Mucosa of stomach (tissue), 1 donor: ENCODE measurements around the gene TET1.
"Not testable (repeated sequence)": the region's sequence is repeated elsewhere in the genome, so short reads cannot be mapped to it uniquely, and the experiment has no call there.

ENCODE experiments used
- H3K27me3 ChIP-seq: one replicate; pipeline ENCODE4 v1.7.0; 2013; ENCODE audit warnings: mild to moderate bottlenecking, low read length; ENCODE audit not compliant: control insufficient read depth, insufficient read depth
- H3K36me3 ChIP-seq: one replicate; pipeline ENCODE4 v1.7.0; 2013; ENCODE audit warnings: low read length; ENCODE audit not compliant: control insufficient read depth, insufficient read depth
- H3K4me1 ChIP-seq: one replicate; pipeline ENCODE4 v1.7.0; 2013; ENCODE audit warnings: mild to moderate bottlenecking, low read length; ENCODE audit not compliant: control insufficient read depth, insufficient read depth
- H3K4me3 ChIP-seq: one replicate; pipeline ENCODE4 v1.7.0; 2013; ENCODE audit warnings: low read length
- H3K9ac ChIP-seq: one replicate; pipeline ENCODE4 v1.7.0; 2013; ENCODE audit warnings: mild to moderate bottlenecking, low read length, moderate library complexity
- H3K9me3 ChIP-seq: one replicate; pipeline ENCODE4 v1.7.0; 2013; ENCODE audit warnings: mild to moderate bottlenecking, low read length, moderate library complexity; ENCODE audit not compliant: control insufficient read depth
- donor health status: Pancreatic carcinoma.

TET1 gene

GRCh38 chr10:68600041-68600778 lies 40.1 kb downstream of the TET1 start:
- peak overlapping the region; percentile 17 for H3K4me3 ChIP-seq

GRCh38 chr10:68601501-68602265 lies 41.5 kb downstream of the TET1 start:
- H3K9ac ChIP-seq, result no peak overlapping the region
- H3K9me3 ChIP-seq, result no peaks in the 10 kb centered on the region
- no peaks in the 10 kb centered on the region for H3K36me3 ChIP-seq
- H3K27me3 ChIP-seq, result no peaks in the 10 kb centered on the region
- H3K4me3 ChIP-seq, result no peak overlapping the region
- peaks cover 16% of the 10 kb centered on the region for H3K4me1 ChIP-seq

More at GRCh38 chr10:68600041-68600778, 40.1 kb downstream of the TET1 start:
- no peaks in the 10 kb centered on the region for H3K27me3 ChIP-seq
- H3K9me3 ChIP-seq, result no peaks in the 10 kb centered on the region
- H3K36me3 ChIP-seq, result no peaks in the 10 kb centered on the region
- peak overlapping the region; percentile 16 for H3K9ac ChIP-seq
- peaks cover 16% of the 10 kb centered on the region for H3K4me1 ChIP-seq

- no peaks in the 10 kb centered on the region for H3K9me3 ChIP-seq
- H3K9ac ChIP-seq, result no peak overlapping the region
- H3K36me3 ChIP-seq, result no peaks in the 10 kb centered on the region
- no peaks in the 10 kb centered on the region for H3K27me3 ChIP-seq
- peaks cover 16% of the 10 kb centered on the region for H3K4me1 ChIP-seq
- no peak overlapping the region for H3K4me3 ChIP-seq
These were observed 42.3 kb downstream of the TET1 start for GRCh38 chr10:68602434-68602833.

- Histone ChIP-seq H3K9ac (no peak overlapping the region), H3K9me3 (no peaks in the 10 kb centered on the region), H3K36me3 (no peaks in the 10 kb centered on the region), H3K4me3 (no peak overlapping the region), H3K27me3 (no peaks in the 10 kb centered on the region), H3K4me1 (peaks cover 16% of the 10 kb centered on the region)
These were observed 43.6 kb downstream of the TET1 start for GRCh38 chr10:68603766-68604165.

GRCh38 chr10:68604441-68604840 lies 44.3 kb downstream of the TET1 start:
- H3K9me3 ChIP-seq, result no peaks in the 10 kb centered on the region
- H3K9ac ChIP-seq, result no peak overlapping the region
- no peak overlapping the region for H3K4me3 ChIP-seq
- peaks cover 11% of the 10 kb centered on the region for H3K4me1 ChIP-seq
- no peaks in the 10 kb centered on the region for H3K27me3 ChIP-seq
- no peaks in the 10 kb centered on the region for H3K36me3 ChIP-seq

- Histone ChIP-seq H3K9ac (no peak overlapping the region), H3K4me3 (no peak overlapping the region), H3K9me3 (no peaks in the 10 kb centered on the region), H3K4me1 (peaks cover 5% of the 10 kb centered on the region), H3K27me3 (no peaks in the 10 kb centered on the region), H3K36me3 (no peaks in the 10 kb centered on the region)
These were observed 46.8 kb downstream of the TET1 start for GRCh38 chr10:68606918-68607317.

- not testable (repeated sequence) for H3K4me1 ChIP-seq, H3K4me3 ChIP-seq, H3K36me3 ChIP-seq, H3K9ac ChIP-seq, H3K27me3 ChIP-seq, H3K9me3 ChIP-seq
These were observed 49.9 kb downstream of the TET1 start for GRCh38 chr10:68610023-68610422.

- Histone ChIP-seq H3K9me3 (no peaks in the 10 kb centered on the region), H3K36me3 (no peaks in the 10 kb centered on the region), H3K27me3 (no peaks in the 10 kb centered on the region), H3K9ac (no peak overlapping the region), H3K4me1 (no peaks in the 10 kb centered on the region), H3K4me3 (no peak overlapping the region)
These were observed 51.1 kb downstream of the TET1 start for GRCh38 chr10:68611227-68611626.

GRCh38 chr10:68613974-68614373 lies 53.8 kb downstream of the TET1 start:
- not testable (repeated sequence) for H3K36me3 ChIP-seq, H3K4me1 ChIP-seq, H3K4me3 ChIP-seq, H3K27me3 ChIP-seq, H3K9me3 ChIP-seq, H3K9ac ChIP-seq

GRCh38 chr10:68617691-68618090 lies 57.6 kb downstream of the TET1 start:
- not testable (repeated sequence) for H3K9me3 ChIP-seq, H3K4me1 ChIP-seq, H3K4me3 ChIP-seq, H3K27me3 ChIP-seq, H3K36me3 ChIP-seq, H3K9ac ChIP-seq

- H3K27me3 ChIP-seq, result no peaks in the 10 kb centered on the region
- H3K4me3 ChIP-seq, result no peak overlapping the region
- no peak overlapping the region for H3K9ac ChIP-seq
- peaks cover 7% of the 10 kb centered on the region for H3K4me1 ChIP-seq
- no peaks in the 10 kb centered on the region for H3K36me3 ChIP-seq
- no peaks in the 10 kb centered on the region for H3K9me3 ChIP-seq
These were observed 58.1 kb downstream of the TET1 start for GRCh38 chr10:68618234-68618633.

GRCh38 chr10:68619595-68619994 lies 59.5 kb downstream of the TET1 start:
- Histone ChIP-seq H3K9me3 (no peaks in the 10 kb centered on the region), H3K4me1 (peaks cover 7% of the 10 kb centered on the region), H3K36me3 (no peaks in the 10 kb centered on the region), H3K27me3 (no peaks in the 10 kb centered on the region), H3K4me3 (no peak overlapping the region), H3K9ac (no peak overlapping the region)
